Testis (tissue), 2 donors: ENCODE results near the gene ZBED1.

Source experiments
- CTCF ChIP-seq, 3 experiments: fragments of 450-650 bp in 2 of 3; fragments of 200-600 bp in 1 of 3; sonication (generic) in 1 of 3; IDR thresholded peaks; one replicate each; pipeline ENCODE4 v1.5.1; 2016 to 2019; ENCODE audit warnings: antibody characterized with exemption in 3 of 3, mild to moderate bottlenecking in 2 of 3, moderate library complexity in 1 of 3
- POLR2A ChIP-seq: fragments of 450-650 bp; IDR thresholded peaks from one replicate; pipeline ENCODE4 v1.6.1; 2017; ENCODE audit warnings: antibody characterized with exemption, mild to moderate bottlenecking, moderate library complexity

- TF ChIP-seq CTCF (IDR thresholded peaks at IDR 0.05): no peak
- no peak for TF ChIP-seq POLR2A
Measured at GRCh38 chrX:2521092-2521926, 20.5 kb upstream of the ZBED1 start.
